Measurements from ENCODE around the gene NLRP11. TPM values are rescaled to one million over a fixed set of nuclear protein-coding genes. Genes with fewer than 3 reads are reported as not detected.

Gene NLRP11
- total and polyA plus RNA-seq, 2 of the 4 experiments (the other 2 are of a cell fraction), result not detected

DNA sequence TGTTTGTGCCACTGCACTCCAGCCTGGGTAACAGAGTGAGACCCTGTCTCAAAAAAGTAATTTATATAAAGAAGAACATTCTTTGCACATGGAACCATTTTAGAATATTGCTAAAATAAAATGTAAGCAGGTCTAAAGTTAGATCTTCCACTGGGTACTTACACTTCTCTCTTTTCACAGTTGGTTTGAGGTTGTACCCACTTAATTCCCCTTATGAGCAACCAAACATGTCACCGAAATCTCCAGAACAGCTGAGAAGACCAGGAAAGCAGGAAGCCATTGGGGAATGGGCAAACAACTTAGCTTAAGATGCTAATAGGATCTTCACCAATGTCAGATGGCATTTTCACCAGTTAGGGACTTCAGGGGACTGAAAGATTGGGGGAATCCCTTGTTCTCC is 23.4 kb upstream of the NLRP11 start:
- H3K56ac ChIP-seq (ENCODE audit: extremely low read depth, insufficient read depth, low read length), result no peak overlapping the region
- peaks cover 26% of the 10 kb centered on the region for H3K9me3 ChIP-seq (ENCODE audit: control insufficient read depth, insufficient read depth, low read length)
- H3K27ac ChIP-seq (ENCODE audit: insufficient read depth, low read length), result no peak overlapping the region
- no peak overlapping the region for H2BK15ac ChIP-seq (ENCODE audit: low read depth, low read length)
- H3K79me1 ChIP-seq (ENCODE audit: low read depth in 1 of 2, low read length in 2 of 2), result no peaks in the 10 kb centered on the region
- dilution Hi-C loops (cut with HindIII; ENCODE audit: low sequenced_read_pairs, unreplicated experiment) (no loop called here), intact Hi-C loops (cut with micrococcal nuclease) (no loop called here), in situ Hi-C loops (cut with MboI; ENCODE audit: low sequenced_read_pairs) (no loop called here)
- no peak overlapping the region for H2BK5ac ChIP-seq (ENCODE audit: low read depth, low read length, poor library complexity, severe bottlenecking)
- no TSS peak for BruUV-seq (replicated peaks)
- H3K4ac ChIP-seq (ENCODE audit: low read depth, low read length), result no peak overlapping the region
- H2BK120ac ChIP-seq (ENCODE audit: low read depth, low read length), result no peak overlapping the region
- no peak overlapping the region for H4K91ac ChIP-seq (ENCODE audit: insufficient read depth, low read depth, low read length)
- H2AFZ ChIP-seq (replicated peaks; ENCODE audit: low read length, poor library complexity), result no peak overlapping the region
- no peak overlapping the region for H4K8ac ChIP-seq (ENCODE audit: low read depth in 2 of 2, low read length in 2 of 2)
- no peaks in the 10 kb centered on the region for H3K9me1 ChIP-seq (ENCODE audit: insufficient read depth, low read length)
- no peak overlapping the region for H2AK9ac ChIP-seq (replicated peaks; ENCODE audit: low read depth, low read length, poor library complexity)
- H3K14ac ChIP-seq (replicated peaks; ENCODE audit: low read depth, low read length), result no peak overlapping the region
- ChIA-PET POLR2A (ENCODE audit: unreplicated experiment) (no interaction called here), CTCF (no interaction called here)
- H3K9ac ChIP-seq (ENCODE audit: low read depth, low read length), result no peak overlapping the region
- TF ChIP-seq FOS (IDR thresholded peaks at IDR 0.05; ENCODE audit: low read depth, low read length), result no peak
- no peak for TF ChIP-seq POLR2A (IDR thresholded peaks at IDR 0.05; ENCODE audit: low read depth, low read length)
- H4K5ac ChIP-seq (ENCODE audit: low read depth, low read length), result no peak overlapping the region
- no peak overlapping the region for H2AK5ac ChIP-seq (ENCODE audit: low read depth, low read length)
- DNase-seq (no peak), ATAC-seq (ENCODE audit: low read depth) (no peak)
- no peaks in the 10 kb centered on the region for H4K20me1 ChIP-seq (ENCODE audit: insufficient read depth, low read length)
- H3K4me1 ChIP-seq (ENCODE audit: control insufficient read depth, insufficient read depth, low read length), result no peaks in the 10 kb centered on the region
- H3K18ac ChIP-seq (ENCODE audit: low read depth, low read length), result no peak overlapping the region
- H3K27me3 ChIP-seq (ENCODE audit: control insufficient read depth, insufficient read depth, low read length), result no peaks in the 10 kb centered on the region
- H2BK20ac ChIP-seq (ENCODE audit: low read depth, low read length), result no peak overlapping the region
- H3K23ac ChIP-seq (ENCODE audit: low read depth, low read length), result no peak overlapping the region
- WGBS, 2 experiments (ENCODE audit: extremely low coverage in 2 of 2, insufficient read length in 1 of 2), result no CpG with 5 or more reads among the region's 1 CpG
- no peaks in the 10 kb centered on the region for H3K36me3 ChIP-seq (ENCODE audit: control insufficient read depth, insufficient read depth, low read length)
- H3K4me2 ChIP-seq (ENCODE audit: low read depth, low read length), result no peak overlapping the region
- H3K4me3 ChIP-seq (ENCODE audit: insufficient read depth, low read depth, low read length), result no peak overlapping the region

Measured in IMR-90 (cell line).